HL-60 (cell line): Measurements from ENCODE around the gene HPS1.

Source experiments
- POLR2AphosphoS5 ChIP-seq: IDR thresholded peaks from 2 replicates; pipeline ENCODE4 v1.6.1; 2012; ENCODE audit warnings: low read depth
- TF ChIP-seq, protein P1 (sequence below): IDR thresholded peaks from one replicate; pipeline ENCODE4 v1.5.1; 2011; ENCODE audit warnings: low read length, control low read depth, inconsistent platforms; ENCODE audit not compliant: insufficient read depth

DNA sequence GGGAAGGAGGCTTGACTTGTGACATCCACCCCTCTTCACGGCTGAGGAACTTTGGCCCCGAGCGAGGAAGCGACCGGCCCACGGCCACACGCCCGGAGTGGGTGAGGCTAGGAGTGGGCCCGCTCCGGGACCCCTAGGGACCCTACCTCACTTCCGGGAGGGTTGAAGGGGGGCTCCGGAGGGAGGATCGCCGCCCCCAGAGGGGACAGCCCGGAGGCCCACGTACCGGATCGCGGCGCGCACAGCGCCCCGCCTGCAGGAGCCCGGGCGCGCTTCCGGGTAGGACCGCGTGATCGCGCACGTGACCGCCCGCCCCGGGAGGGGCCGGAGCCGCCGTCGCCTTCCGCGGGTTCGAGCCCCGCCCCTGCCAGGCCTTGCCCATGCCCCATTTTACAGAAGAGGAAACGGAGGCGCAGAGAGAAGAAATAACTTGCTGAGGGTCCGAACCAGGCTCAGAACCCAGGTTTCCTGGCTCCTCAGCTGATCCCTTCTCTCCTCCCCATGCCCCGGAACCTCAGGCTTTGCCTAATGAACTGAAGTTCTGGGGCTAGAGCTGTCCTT, at the start of gene HPS1:
- TF ChIP-seq, protein P1, sequence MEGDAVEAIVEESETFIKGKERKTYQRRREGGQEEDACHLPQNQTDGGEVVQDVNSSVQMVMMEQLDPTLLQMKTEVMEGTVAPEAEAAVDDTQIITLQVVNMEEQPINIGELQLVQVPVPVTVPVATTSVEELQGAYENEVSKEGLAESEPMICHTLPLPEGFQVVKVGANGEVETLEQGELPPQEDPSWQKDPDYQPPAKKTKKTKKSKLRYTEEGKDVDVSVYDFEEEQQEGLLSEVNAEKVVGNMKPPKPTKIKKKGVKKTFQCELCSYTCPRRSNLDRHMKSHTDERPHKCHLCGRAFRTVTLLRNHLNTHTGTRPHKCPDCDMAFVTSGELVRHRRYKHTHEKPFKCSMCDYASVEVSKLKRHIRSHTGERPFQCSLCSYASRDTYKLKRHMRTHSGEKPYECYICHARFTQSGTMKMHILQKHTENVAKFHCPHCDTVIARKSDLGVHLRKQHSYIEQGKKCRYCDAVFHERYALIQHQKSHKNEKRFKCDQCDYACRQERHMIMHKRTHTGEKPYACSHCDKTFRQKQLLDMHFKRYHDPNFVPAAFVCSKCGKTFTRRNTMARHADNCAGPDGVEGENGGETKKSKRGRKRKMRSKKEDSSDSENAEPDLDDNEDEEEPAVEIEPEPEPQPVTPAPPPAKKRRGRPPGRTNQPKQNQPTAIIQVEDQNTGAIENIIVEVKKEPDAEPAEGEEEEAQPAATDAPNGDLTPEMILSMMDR: no peak
- no peak; the same call in 1 of the 2 replicates for TF ChIP-seq POLR2AphosphoS5
